Spleen (tissue), 7 donors: ENCODE data around the gene SNRPD3.

Source experiments
- POLR2A ChIP-seq, 3 donors: fragments of 450-650 bp; IDR thresholded peaks; one replicate each; pipeline ENCODE4 v1.5.1; 2017; ENCODE audit warnings: antibody characterized with exemption in 3 of 3, mild to moderate bottlenecking in 1 of 3
- TF ChIP-seq, protein P1 (sequence below), 11 experiments: fragments of 200-600 bp in 7 of 11; fragments of 450-650 bp in 4 of 11; sonication (generic) in 4 of 11; IDR thresholded peaks in 8 of 11; conservative IDR thresholded peaks in 3 of 11; 1 replicate in 7 of 11; 2 replicates in 4 of 11; pipeline versions ENCODE4 v1.4.0 to v1.8.0; 2016 to 2021; ENCODE audit warnings: antibody characterized with exemption in 11 of 11, inconsistent platforms in 4 of 11, mild to moderate bottlenecking in 1 of 11
- donor health status: DM: no; HTN: no; CAD: no; lungs with moderate emphysema.
- donor health status: DM: no; HTN: no; CAD: no.
- donor health status: DM: no; HTN: no; CAD: no.

DNA sequence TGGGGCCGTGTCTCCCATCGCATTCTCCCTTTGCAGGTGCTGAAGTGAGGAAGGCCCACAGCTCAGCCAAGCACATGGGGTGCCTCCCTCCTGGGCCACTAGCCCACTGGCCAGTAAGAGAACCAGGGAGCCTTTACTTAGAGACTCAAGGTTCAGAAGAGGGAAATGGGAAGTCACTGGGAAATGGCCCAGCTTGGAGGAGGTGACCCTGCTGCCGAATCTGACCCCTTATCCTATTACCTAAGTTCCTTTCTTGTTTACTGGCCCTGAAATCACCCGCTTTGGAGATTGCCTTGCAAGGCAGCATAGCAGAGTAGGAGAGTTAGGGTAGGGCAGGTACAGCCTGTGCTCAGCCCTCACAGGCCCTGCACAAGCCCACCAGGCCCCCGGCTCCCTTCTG is 36.3 kb upstream of the SNRPD3 start:
- TF ChIP-seq, protein P1, sequence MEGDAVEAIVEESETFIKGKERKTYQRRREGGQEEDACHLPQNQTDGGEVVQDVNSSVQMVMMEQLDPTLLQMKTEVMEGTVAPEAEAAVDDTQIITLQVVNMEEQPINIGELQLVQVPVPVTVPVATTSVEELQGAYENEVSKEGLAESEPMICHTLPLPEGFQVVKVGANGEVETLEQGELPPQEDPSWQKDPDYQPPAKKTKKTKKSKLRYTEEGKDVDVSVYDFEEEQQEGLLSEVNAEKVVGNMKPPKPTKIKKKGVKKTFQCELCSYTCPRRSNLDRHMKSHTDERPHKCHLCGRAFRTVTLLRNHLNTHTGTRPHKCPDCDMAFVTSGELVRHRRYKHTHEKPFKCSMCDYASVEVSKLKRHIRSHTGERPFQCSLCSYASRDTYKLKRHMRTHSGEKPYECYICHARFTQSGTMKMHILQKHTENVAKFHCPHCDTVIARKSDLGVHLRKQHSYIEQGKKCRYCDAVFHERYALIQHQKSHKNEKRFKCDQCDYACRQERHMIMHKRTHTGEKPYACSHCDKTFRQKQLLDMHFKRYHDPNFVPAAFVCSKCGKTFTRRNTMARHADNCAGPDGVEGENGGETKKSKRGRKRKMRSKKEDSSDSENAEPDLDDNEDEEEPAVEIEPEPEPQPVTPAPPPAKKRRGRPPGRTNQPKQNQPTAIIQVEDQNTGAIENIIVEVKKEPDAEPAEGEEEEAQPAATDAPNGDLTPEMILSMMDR (IDR thresholded peaks at IDR 0.05 in 8 of 11, conservative IDR thresholded peaks at IDR 0.05 in 3 of 11), result no peak
- no peak for TF ChIP-seq POLR2A (IDR thresholded peaks at IDR 0.05)
